SU-DHL-6 (cell line): ENCODE data around the gene ISYNA1.

ENCODE experiments used
- EZH2phosphoT487 ChIP-seq: fragments of 200-600 bp; sonication (generic), shearing (Covaris generic); conservative IDR thresholded peaks from 2 replicates; pipeline ENCODE4 v1.6.1; 2018; ENCODE audit warnings: mild to moderate bottlenecking, antibody characterized with exemption, low read length, moderate library complexity, mixed read lengths
- TF ChIP-seq, protein P1 (sequence below): fragments of 200-600 bp; sonication (generic); IDR thresholded peaks from one replicate; pipeline ENCODE4 v1.5.1; 2017; ENCODE audit warnings: antibody characterized with exemption, mild to moderate bottlenecking, low read length, moderate library complexity; ENCODE audit not compliant: insufficient read depth, poor library complexity, severe bottlenecking

DNA sequence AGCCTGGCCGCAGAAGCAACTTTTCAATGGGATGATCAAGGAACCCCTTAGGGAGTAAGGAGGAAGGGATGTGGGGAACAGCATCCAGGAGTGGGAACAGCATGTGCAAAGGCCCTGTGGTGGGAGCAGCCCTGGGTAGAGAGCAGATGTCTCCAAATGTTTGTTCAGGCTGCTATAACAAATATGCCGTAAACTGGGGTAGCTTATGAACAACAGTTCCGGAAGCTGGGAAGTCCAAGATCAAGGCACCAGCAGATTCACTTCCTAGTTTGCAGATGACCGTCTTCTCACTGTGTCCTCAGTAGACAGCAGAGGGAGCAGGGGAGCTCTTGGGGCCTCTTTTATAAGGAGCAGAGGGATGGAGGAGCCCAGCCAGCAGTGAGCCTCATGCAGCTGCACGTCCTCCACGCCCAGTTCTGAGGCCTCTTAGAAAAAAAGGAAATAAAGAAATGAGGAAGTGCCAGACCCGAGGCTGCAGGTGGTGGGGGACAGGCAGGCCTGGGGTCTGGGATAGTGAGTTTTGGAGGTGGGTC is 36.3 kb downstream of the ISYNA1 start:
- TF ChIP-seq, protein P1, sequence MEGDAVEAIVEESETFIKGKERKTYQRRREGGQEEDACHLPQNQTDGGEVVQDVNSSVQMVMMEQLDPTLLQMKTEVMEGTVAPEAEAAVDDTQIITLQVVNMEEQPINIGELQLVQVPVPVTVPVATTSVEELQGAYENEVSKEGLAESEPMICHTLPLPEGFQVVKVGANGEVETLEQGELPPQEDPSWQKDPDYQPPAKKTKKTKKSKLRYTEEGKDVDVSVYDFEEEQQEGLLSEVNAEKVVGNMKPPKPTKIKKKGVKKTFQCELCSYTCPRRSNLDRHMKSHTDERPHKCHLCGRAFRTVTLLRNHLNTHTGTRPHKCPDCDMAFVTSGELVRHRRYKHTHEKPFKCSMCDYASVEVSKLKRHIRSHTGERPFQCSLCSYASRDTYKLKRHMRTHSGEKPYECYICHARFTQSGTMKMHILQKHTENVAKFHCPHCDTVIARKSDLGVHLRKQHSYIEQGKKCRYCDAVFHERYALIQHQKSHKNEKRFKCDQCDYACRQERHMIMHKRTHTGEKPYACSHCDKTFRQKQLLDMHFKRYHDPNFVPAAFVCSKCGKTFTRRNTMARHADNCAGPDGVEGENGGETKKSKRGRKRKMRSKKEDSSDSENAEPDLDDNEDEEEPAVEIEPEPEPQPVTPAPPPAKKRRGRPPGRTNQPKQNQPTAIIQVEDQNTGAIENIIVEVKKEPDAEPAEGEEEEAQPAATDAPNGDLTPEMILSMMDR, result peak; percentile 22
- no peak for TF ChIP-seq EZH2phosphoT487
